PC-9 (cell line): ENCODE measurements around the gene GID4. TPM values are rescaled to one million over a fixed set of nuclear protein-coding genes. Genes with fewer than 3 reads are reported as not detected.

Experiments
- BruUV-seq: library from RNA; stranded (reverse); fragments of 400-500 nt; replicated peaks from 2 replicates; lab custom pipeline; 2021; lab: Mats Ljungman, UMichigan
- CTCF ChIA-PET: fragments of 300-600 bp; sonication (Branson Sonifier 250); formaldehyde crosslinking; loops from one replicate; lab custom pipeline; 2022; ENCODE audit warnings: antibody characterized with exemption; lab: Charles Lee
- POLR2A ChIA-PET: fragments of 300-600 bp; sonication (Branson Sonifier 250); formaldehyde crosslinking; loops from one replicate; lab custom pipeline; 2022; ENCODE audit warnings: antibody characterized with exemption; ENCODE audit not compliant: unreplicated experiment; lab: Charles Lee
- DNase-seq, 2 experiments: peaks; one replicate each; pipeline versions ENCODE4 v3.0.0 to v3.0.0-alpha.2; 2015 to 2022; ENCODE audit warnings: mixed read lengths in 1 of 2
- H2AFZ ChIP-seq: fragments of 200-600 bp; sonication (generic); 2 replicates; pipeline ENCODE4 v1.8.1; 2017; ENCODE audit warnings: antibody characterized with exemption
- H3F3A ChIP-seq: fragments of 200-600 bp; sonication (generic); 2 replicates; pipeline ENCODE4 v1.8.1; 2017; ENCODE audit warnings: antibody characterized with exemption, mild to moderate bottlenecking, low read depth; ENCODE audit not compliant: insufficient read depth
- H3K27ac ChIP-seq: fragments of 200-600 bp; sonication (generic); 2 replicates; pipeline ENCODE4 v1.6.1; 2016; ENCODE audit warnings: mixed run types
- H3K27me3 ChIP-seq: fragments of 200-600 bp; sonication (generic); 2 replicates; pipeline ENCODE4 v1.6.1; 2016; ENCODE audit warnings: low read depth, mixed run types; ENCODE audit not compliant: insufficient read depth
- H3K36me3 ChIP-seq: fragments of 200-600 bp; sonication (generic); 2 replicates; pipeline ENCODE4 v1.6.1; 2016; ENCODE audit warnings: low read depth, mixed run types
- H3K4me1 ChIP-seq: fragments of 200-600 bp; sonication (generic); replicated peaks from 2 replicates; pipeline ENCODE4 v1.6.1; 2016; ENCODE audit warnings: mixed run types; ENCODE audit not compliant: insufficient read depth
- H3K4me2 ChIP-seq: fragments of 200-600 bp; sonication (generic); 2 replicates; pipeline ENCODE4 v1.6.1; 2017; ENCODE audit warnings: mixed run types
- H3K4me3 ChIP-seq: fragments of 200-600 bp; sonication (generic); 2 replicates; pipeline ENCODE4 v1.6.1; 2016; ENCODE audit warnings: mixed run types
- H3K79me2 ChIP-seq: fragments of 200-600 bp; sonication (generic); 2 replicates; pipeline ENCODE4 v1.6.1; 2017; ENCODE audit warnings: low read depth, mixed run types
- H3K9me2 ChIP-seq: fragments of 200-600 bp; sonication (generic); 2 replicates; pipeline ENCODE4 v1.8.1; 2017; ENCODE audit warnings: mild to moderate bottlenecking; ENCODE audit not compliant: insufficient read depth
- H3K9me3 ChIP-seq: fragments of 200-600 bp; sonication (generic); 2 replicates; pipeline ENCODE4 v1.8.1; 2016; ENCODE audit warnings: low read depth; ENCODE audit not compliant: insufficient read depth
- H4K20me1 ChIP-seq: fragments of 200-600 bp; sonication (generic); 2 replicates; pipeline ENCODE4 v1.8.1; 2017; ENCODE audit not compliant: insufficient read depth
- CTCF ChIP-seq: fragments of 200-600 bp; sonication (generic); conservative IDR thresholded peaks from 2 replicates; pipeline ENCODE4 v1.6.1; 2017; ENCODE audit warnings: mixed run types, antibody characterized with exemption, mild to moderate bottlenecking, moderate library complexity
- EZH2 ChIP-seq: fragments of 200-600 bp; sonication (generic); IDR thresholded peaks from 2 replicates; pipeline ENCODE4 v1.8.0; 2017; ENCODE audit warnings: antibody characterized with exemption, low read depth
- intact Hi-C: fragments of 100-400 bp; cut with micrococcal nuclease; formaldehyde crosslinking; loops from one replicate; pipeline ENCODE4 v1.10.0; 2022; ENCODE audit not compliant: unreplicated experiment
- total RNA-seq: library from RNA; stranded (reverse); gene quantifications from 2 replicates; pipeline ENCODE4 v1.2.3, GENCODE V29; 2021

GID4 gene
- total RNA-seq, 1 experiment from 2014 or later: 19.0 TPM

- Histone ChIP-seq H3K9me2 (no peaks in the 10 kb centered on the region), H2AFZ (no peak overlapping the region), H3K36me3 (no peaks in the 10 kb centered on the region), H3K9me3 (no peaks in the 10 kb centered on the region), H3K4me1 (peaks cover 43% of the 10 kb centered on the region), H3K27me3 (no peaks in the 10 kb centered on the region), H3K79me2 (no peaks in the 10 kb centered on the region), H3K4me2 (peak overlapping the region; percentile 18; the same call in 1 of the 2 replicates), H3K27ac (peak overlapping the region; percentile 78), H4K20me1 (no peaks in the 10 kb centered on the region), H3K4me3 (no peak overlapping the region), H3F3A (peaks cover 38% of the 10 kb centered on the region)
- no TSS peak for BruUV-seq
- no peak for DNase-seq
- TF ChIP-seq CTCF: no peak
- TF ChIP-seq EZH2: no peak
- intact Hi-C loops: loop anchor here (2.0 kb wide), 2 partner anchors 19 to 51 kb away; no protein-coding TSS in a partner anchor
- POLR2A ChIA-PET: no interaction called here
- CTCF ChIA-PET: interaction anchor here (0.6 kb wide), 1 partner anchor 21 kb away, joined by 4 read pairs; no protein-coding TSS in a partner anchor
Measured at GRCh38 chr17:18009609-18010420, 29.4 kb upstream of the GID4 start.

- Histone ChIP-seq H3K79me2 (no peaks in the 10 kb centered on the region), H3K27me3 (no peaks in the 10 kb centered on the region), H3K4me1 (peaks cover 28% of the 10 kb centered on the region), H3K9me2 (no peaks in the 10 kb centered on the region), H3K27ac (no peak overlapping the region), H3K4me2 (no peak overlapping the region), H2AFZ (no peak overlapping the region), H3K4me3 (no peak overlapping the region), H3K36me3 (no peaks in the 10 kb centered on the region), H3F3A (peaks cover 23% of the 10 kb centered on the region), H4K20me1 (no peaks in the 10 kb centered on the region), H3K9me3 (no peaks in the 10 kb centered on the region)
- ChIA-PET CTCF (no interaction called here), POLR2A (interaction anchor here (0.6 kb wide), 1 partner anchor 845 kb away, joined by 3 read pairs; no protein-coding TSS in a partner anchor)
- no TSS peak for BruUV-seq
- TF ChIP-seq EZH2 (no peak), CTCF (no peak)
- DNase-seq: no peak
- intact Hi-C loops: no loop called here
Measured at GRCh38 chr17:18011286-18011685, 27.9 kb upstream of the GID4 start.

DNA sequence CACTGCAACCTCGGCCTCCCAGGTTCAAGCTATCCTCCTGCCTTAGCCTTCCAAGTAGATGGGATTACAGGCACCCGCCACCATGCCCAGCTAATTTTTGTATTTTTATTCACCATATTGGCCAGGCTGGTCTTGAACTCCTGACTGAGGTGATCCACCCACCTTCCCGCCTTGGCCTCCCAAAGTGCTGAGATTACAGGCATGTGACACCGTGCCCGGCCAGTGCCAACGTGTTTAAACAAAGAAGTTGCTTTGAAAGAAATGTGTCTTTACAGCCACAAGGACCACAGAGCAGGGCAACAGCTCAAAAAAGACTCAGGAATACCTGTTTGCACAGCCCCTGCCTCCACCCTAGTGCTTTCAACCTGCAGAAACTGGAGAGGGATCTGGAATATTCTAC lies 25.2 kb upstream of the GID4 start:
- no peaks in the 10 kb centered on the region for H3K9me3 ChIP-seq
- POLR2A ChIA-PET: no interaction called here
- no peak for TF ChIP-seq EZH2
- no peak for TF ChIP-seq CTCF
- intact Hi-C loops: loop anchor here (2.0 kb wide), 1 partner anchor 33 kb away; no protein-coding TSS in a partner anchor
- peaks cover 7% of the 10 kb centered on the region for H3F3A ChIP-seq
- CTCF ChIA-PET: no interaction called here
- H3K9me2 ChIP-seq: no peaks in the 10 kb centered on the region
- DNase-seq: no peak
- H3K4me1 ChIP-seq: peaks cover 8% of the 10 kb centered on the region
- H4K20me1 ChIP-seq: no peaks in the 10 kb centered on the region
- H3K4me2 ChIP-seq: no peak overlapping the region
- H3K27me3 ChIP-seq: no peaks in the 10 kb centered on the region
- no peaks in the 10 kb centered on the region for H3K79me2 ChIP-seq
- no peaks in the 10 kb centered on the region for H3K36me3 ChIP-seq
- no peak overlapping the region for H2AFZ ChIP-seq
- no peak overlapping the region for H3K4me3 ChIP-seq
- H3K27ac ChIP-seq: no peak overlapping the region
- no TSS peak for BruUV-seq
